ENCODE data around the gene PTPRM. TPM values are rescaled to one million over a fixed set of nuclear protein-coding genes. Genes with fewer than 3 reads are reported as not detected.

Gene PTPRM
- total RNA-seq, 1 donor: 84.7 TPM

DNA sequence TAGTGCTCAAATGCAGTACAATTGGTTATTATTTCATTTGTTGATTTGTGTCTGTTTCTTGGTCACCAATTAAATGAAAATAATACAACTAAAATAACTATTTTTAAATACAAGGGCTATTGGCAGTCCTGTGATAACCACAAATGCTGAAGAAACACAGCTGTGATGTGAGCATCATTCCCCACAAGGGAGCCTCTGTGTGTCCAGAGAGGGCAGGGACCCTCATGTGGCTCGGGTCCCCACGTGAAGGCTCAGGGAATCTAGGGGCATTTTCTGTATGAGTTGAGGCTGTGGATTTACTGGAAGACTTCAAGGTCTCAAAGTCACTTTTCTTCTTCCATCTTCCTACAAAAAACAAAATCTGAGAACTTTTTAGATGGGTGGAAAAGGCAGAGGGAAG is 726.1 kb downstream of the PTPRM start:
- Histone ChIP-seq H4K20me1 (ENCODE audit: insufficient read depth, low read length) (no peaks in the 10 kb centered on the region), H3K27me3 (ENCODE audit: insufficient read depth, low read length) (no peaks in the 10 kb centered on the region), H3K4me3 (ENCODE audit: insufficient read depth, low read length) (no peak overlapping the region), H2AFZ (ENCODE audit: low read length) (no peak overlapping the region), H3K9me3 (ENCODE audit: low read depth, low read length) (no peaks in the 10 kb centered on the region), H3K4me1 (ENCODE audit: insufficient read depth, low read length) (no peaks in the 10 kb centered on the region), H3K36me3 (ENCODE audit: insufficient read depth, low read length) (no peaks in the 10 kb centered on the region), H3K79me2 (ENCODE audit: insufficient read depth, low read length) (no peaks in the 10 kb centered on the region), H3K27ac (ENCODE audit: low read depth, low read length) (no peak overlapping the region), H3K4me2 (ENCODE audit: insufficient read depth, low read length) (no peak overlapping the region)
- no peak for DNase-seq (ENCODE audit: insufficient read length, low spot score, missing footprints)
- TF ChIP-seq, protein P1, sequence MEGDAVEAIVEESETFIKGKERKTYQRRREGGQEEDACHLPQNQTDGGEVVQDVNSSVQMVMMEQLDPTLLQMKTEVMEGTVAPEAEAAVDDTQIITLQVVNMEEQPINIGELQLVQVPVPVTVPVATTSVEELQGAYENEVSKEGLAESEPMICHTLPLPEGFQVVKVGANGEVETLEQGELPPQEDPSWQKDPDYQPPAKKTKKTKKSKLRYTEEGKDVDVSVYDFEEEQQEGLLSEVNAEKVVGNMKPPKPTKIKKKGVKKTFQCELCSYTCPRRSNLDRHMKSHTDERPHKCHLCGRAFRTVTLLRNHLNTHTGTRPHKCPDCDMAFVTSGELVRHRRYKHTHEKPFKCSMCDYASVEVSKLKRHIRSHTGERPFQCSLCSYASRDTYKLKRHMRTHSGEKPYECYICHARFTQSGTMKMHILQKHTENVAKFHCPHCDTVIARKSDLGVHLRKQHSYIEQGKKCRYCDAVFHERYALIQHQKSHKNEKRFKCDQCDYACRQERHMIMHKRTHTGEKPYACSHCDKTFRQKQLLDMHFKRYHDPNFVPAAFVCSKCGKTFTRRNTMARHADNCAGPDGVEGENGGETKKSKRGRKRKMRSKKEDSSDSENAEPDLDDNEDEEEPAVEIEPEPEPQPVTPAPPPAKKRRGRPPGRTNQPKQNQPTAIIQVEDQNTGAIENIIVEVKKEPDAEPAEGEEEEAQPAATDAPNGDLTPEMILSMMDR (IDR thresholded peaks at IDR 0.05; ENCODE audit: extremely low read depth, low read depth, low read length): no peak

DNA sequence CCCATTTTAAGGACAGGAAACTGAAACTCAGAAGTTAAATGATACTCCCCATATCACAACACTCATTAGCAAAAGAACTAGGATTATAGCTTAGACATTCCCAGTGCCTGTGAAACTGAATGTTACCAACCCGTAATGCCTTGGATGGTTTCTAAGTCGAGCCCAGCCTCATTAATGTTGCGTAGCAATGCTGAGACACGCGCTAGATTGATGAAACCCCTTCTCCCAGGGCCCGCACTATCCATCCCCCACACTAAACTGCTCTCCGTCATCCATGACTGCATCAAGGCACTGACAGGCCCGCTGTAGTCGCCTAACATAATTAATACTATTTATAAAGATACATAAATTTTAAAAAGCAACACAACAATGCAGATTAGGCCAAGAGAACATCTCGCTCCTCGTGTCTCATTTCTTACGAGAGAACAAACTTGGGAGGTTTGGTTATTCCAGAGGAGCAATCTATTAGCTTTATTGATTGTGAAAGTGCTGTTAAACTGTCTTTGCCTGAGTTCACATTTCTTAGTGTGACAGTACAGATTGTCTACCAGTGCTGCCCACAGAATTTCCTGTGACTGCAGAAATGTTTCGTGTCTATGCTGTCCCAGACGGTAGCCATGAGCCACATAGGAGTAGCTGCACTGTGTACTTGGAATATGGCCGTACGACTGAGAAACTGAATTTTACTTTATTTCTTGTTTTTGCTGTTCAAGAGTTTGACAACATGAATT is 729.9 kb downstream of the PTPRM start:
- H2AFZ ChIP-seq (ENCODE audit: low read length): no peak overlapping the region
- no peak for DNase-seq (ENCODE audit: insufficient read length, low spot score, missing footprints)
- H3K4me3 ChIP-seq (ENCODE audit: insufficient read depth, low read length): no peak overlapping the region
- no peaks in the 10 kb centered on the region for H3K27me3 ChIP-seq (ENCODE audit: insufficient read depth, low read length)
- H3K9me3 ChIP-seq (ENCODE audit: low read depth, low read length): no peaks in the 10 kb centered on the region
- H3K27ac ChIP-seq (ENCODE audit: low read depth, low read length): no peak overlapping the region
- no peaks in the 10 kb centered on the region for H4K20me1 ChIP-seq (ENCODE audit: insufficient read depth, low read length)
- no peaks in the 10 kb centered on the region for H3K79me2 ChIP-seq (ENCODE audit: insufficient read depth, low read length)
- H3K4me2 ChIP-seq (ENCODE audit: insufficient read depth, low read length): no peak overlapping the region
- no peaks in the 10 kb centered on the region for H3K36me3 ChIP-seq (ENCODE audit: insufficient read depth, low read length)
- peaks cover 5% of the 10 kb centered on the region for H3K4me1 ChIP-seq (ENCODE audit: insufficient read depth, low read length)
- TF ChIP-seq, protein P1 (IDR thresholded peaks at IDR 0.05; ENCODE audit: extremely low read depth, low read depth, low read length): no peak

DNA sequence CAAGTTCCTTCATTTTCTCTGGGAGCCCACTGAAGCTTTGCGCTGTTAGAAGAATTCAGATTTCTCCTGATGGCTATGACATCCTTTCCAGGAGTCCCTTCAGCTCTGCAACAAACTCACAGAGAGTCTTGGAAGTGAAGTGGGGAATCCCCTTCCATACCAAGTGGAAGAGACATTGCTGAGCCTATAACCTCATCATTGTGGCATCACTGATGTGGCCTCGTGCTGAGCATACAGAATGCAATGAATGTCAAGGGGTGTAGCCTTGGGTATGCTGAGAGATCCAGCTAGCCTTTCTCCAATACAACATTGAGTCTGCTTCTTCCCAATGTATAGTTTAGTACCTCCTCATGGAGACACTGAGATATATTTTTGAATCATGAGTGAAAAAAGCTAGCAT is 731.1 kb downstream of the PTPRM start:
- Histone ChIP-seq H2AFZ (ENCODE audit: low read length) (no peak overlapping the region), H3K27ac (ENCODE audit: low read depth, low read length) (no peak overlapping the region), H3K4me1 (ENCODE audit: insufficient read depth, low read length) (peaks cover 7% of the 10 kb centered on the region), H3K36me3 (ENCODE audit: insufficient read depth, low read length) (no peaks in the 10 kb centered on the region), H3K4me2 (ENCODE audit: insufficient read depth, low read length) (no peak overlapping the region), H3K4me3 (ENCODE audit: insufficient read depth, low read length) (no peak overlapping the region), H3K79me2 (ENCODE audit: insufficient read depth, low read length) (no peaks in the 10 kb centered on the region), H3K27me3 (ENCODE audit: insufficient read depth, low read length) (no peaks in the 10 kb centered on the region), H4K20me1 (ENCODE audit: insufficient read depth, low read length) (no peaks in the 10 kb centered on the region), H3K9me3 (ENCODE audit: low read depth, low read length) (no peaks in the 10 kb centered on the region)
- TF ChIP-seq, protein P1 (IDR thresholded peaks at IDR 0.05; ENCODE audit: extremely low read depth, low read depth, low read length): no peak
- DNase-seq (ENCODE audit: insufficient read length, low spot score, missing footprints): no peak

DNA sequence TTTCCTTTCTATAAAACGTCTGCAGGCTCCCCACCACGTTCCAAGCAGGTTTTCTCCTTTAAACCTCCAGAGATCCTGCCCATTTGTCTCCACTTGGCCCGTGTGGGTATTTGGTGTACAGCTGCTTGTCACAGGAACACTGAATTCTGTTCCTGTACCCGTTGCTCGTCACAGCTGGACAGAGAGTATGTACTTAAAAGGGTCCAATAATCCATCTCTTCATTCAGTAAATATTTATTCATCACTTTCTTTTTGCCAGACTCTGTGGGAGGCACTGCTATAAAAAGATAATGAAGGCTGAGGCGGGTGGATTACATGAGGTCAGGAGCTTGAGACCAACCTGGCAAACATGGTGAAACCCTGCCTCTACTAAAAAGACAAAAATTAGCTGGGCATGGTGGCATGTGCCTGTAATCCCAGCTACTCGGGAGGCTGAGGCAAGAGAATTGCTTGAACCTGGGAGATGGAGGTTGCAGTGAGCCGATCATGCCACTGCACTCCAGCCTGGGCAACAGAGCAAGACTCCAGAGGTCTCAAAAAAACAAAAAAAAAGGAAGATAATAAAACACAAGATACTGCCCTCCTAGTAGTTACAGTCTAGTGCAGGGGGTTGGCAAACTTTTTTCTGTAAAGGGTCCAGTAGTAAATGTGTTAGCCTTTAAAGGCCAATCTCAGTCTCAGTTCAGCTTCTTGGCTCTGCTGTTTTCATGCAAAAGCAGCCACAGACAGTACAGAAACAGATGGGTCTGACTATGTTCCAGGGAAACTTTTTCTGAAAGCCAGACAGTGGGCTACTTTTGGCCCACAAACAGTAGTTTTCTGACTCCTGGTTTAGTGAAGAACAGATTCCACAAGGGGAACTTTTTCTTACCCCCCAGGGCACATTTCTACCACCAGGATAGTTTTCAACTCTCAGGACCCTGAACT is 732.2 kb downstream of the PTPRM start:
- no peak for DNase-seq (ENCODE audit: insufficient read length, low spot score, missing footprints)
- no peak overlapping the region for H2AFZ ChIP-seq (ENCODE audit: low read length)

More for the DNA sequence above, 732.2 kb downstream of the PTPRM start:
- no peak overlapping the region for H3K27ac ChIP-seq (ENCODE audit: low read depth, low read length)
- TF ChIP-seq, protein P1 (IDR thresholded peaks at IDR 0.05; ENCODE audit: extremely low read depth, low read depth, low read length): no peak
- no peak overlapping the region for H3K4me3 ChIP-seq (ENCODE audit: insufficient read depth, low read length)
- H3K36me3 ChIP-seq (ENCODE audit: insufficient read depth, low read length): no peaks in the 10 kb centered on the region
- no peaks in the 10 kb centered on the region for H3K9me3 ChIP-seq (ENCODE audit: low read depth, low read length)
- peaks cover 13% of the 10 kb centered on the region for H3K4me1 ChIP-seq (ENCODE audit: insufficient read depth, low read length)
- no peaks in the 10 kb centered on the region for H4K20me1 ChIP-seq (ENCODE audit: insufficient read depth, low read length)
- no peaks in the 10 kb centered on the region for H3K79me2 ChIP-seq (ENCODE audit: insufficient read depth, low read length)
- H3K27me3 ChIP-seq (ENCODE audit: insufficient read depth, low read length): no peaks in the 10 kb centered on the region
- H3K4me2 ChIP-seq (ENCODE audit: insufficient read depth, low read length): no peak overlapping the region

Measured in osteoblast (primary cell).